Right lobe of liver (tissue), 6 donors: Measurements from ENCODE around the gene CIDEA. TPM values are rescaled to one million over a fixed set of nuclear protein-coding genes. Genes with fewer than 3 reads are reported as not detected.

ENCODE experiments used
- ATAC-seq, 4 donors: fragments of 200-7000 bp; cut with Tn5 transposase; one replicate each; pipeline ENCODE4 v1.9.1; 2020; ENCODE audit warnings: mild to moderate bottlenecking in 4 of 4, moderate library complexity in 4 of 4
- DNase-seq, 3 donors: peaks; one replicate each; pipeline ENCODE4 v3.0.0-alpha.2; 2020
- H3K27ac ChIP-seq, 3 donors: fragments of 200-600 bp; one replicate each; pipeline ENCODE4 v1.8.0; 2022
- H3K27me3 ChIP-seq, 2 donors: fragments of 200-600 bp; one replicate each; pipeline ENCODE4 v1.8.0; 2022
- H3K36me3 ChIP-seq, 4 donors: fragments of 200-600 bp; sonication (generic) in 1 of 4; one replicate each; pipeline versions ENCODE4 v1.5.1 to v1.8.0; 2017 to 2022; ENCODE audit warnings: control low read depth in 1 of 4
- H3K4me1 ChIP-seq, 4 donors: fragments of 200-600 bp; sonication (generic) in 1 of 4; one replicate each; pipeline versions ENCODE4 v1.5.1 to v1.8.0; 2017 to 2022; ENCODE audit warnings: control low read depth in 1 of 4
- H3K4me3 ChIP-seq, 3 donors: fragments of 200-600 bp; one replicate each; pipeline ENCODE4 v1.8.0; 2022
- H3K9me3 ChIP-seq, 4 donors: fragments of 200-600 bp; sonication (generic) in 1 of 4; one replicate each; pipeline versions ENCODE4 v1.5.1 to v1.8.0; 2017 to 2022; ENCODE audit warnings: control low read depth in 1 of 4
- CTCF ChIP-seq, 4 donors: fragments of 200-600 bp in 3 of 4; fragments of 450-650 bp in 1 of 4; IDR thresholded peaks; one replicate each; pipeline versions ENCODE4 v1.5.1 to v1.8.0; 2016 to 2022; ENCODE audit warnings: antibody characterized with exemption in 4 of 4, mild to moderate bottlenecking in 2 of 4
- POLR2A ChIP-seq: fragments of 450-650 bp; IDR thresholded peaks from one replicate; pipeline ENCODE4 v1.6.1; 2017; ENCODE audit warnings: antibody characterized with exemption, mild to moderate bottlenecking
- WGBS: methylation state at CpG from one replicate; pipeline ENCODE4 v1.1.6; 2018; ENCODE audit warnings: low coverage, low lambda C conversion rate; ENCODE audit not compliant: insufficient coverage; ENCODE audit errors: missing lambda C conversion rate; 5-methylcytosine and 5-hydroxymethylcytosine counted together
- intact Hi-C, 2 donors: fragments of 100-400 bp; cut with DNase I; formaldehyde crosslinking; loops; one replicate each; pipeline versions ENCODE4 v1.11.2 to v1.14.1; 2022
- total RNA-seq, 6 experiments: library from RNA; depleted of rRNA in 2 of 6; stranded (reverse); fragments of >200 nt in 2 of 6; fragmentation: NEBNext Ultra II Directional in 3 of 6; extraction: Animal tissue kit (Norgen Biotek cat#: 25700) in 3 of 6; gene quantifications; one replicate each; pipeline versions ENCODE4 v1.1.0 to v1.2.4, GENCODE V29; 2016 to 2023
- donor health status: DM: no; HTN: yes; CAD: no.
- donor health status: DM: no; HTN: no; CAD: no.
- donor health status: DM: no; HTN: no; CAD: no.
- donor health status: DM: no; HTN: yes; CAD: no.
- donor health status: DM: no; HTN: yes; CAD: no.

The CIDEA gene
- total RNA-seq, 6 experiments from 2014 or later = not detected

GRCh38 chr18:12234451-12235190 lies 19.5 kb upstream of the CIDEA start:
- no peaks in the 10 kb centered on the region for H3K36me3 ChIP-seq
- no peak for TF ChIP-seq CTCF (IDR thresholded peaks at IDR 0.05)
- TF ChIP-seq POLR2A = no peak
- no peaks in the 10 kb centered on the region for H3K27me3 ChIP-seq
- intact Hi-C loops = no loop called here
- DNase-seq = no peak
- WGBS = 76% methylated on average over 6 of the region's 19 CpGs
- ATAC-seq = no peak
- no peak overlapping the region for H3K27ac ChIP-seq
- H3K4me3 ChIP-seq = no peak overlapping the region
- no peaks in the 10 kb centered on the region for H3K9me3 ChIP-seq
- H3K4me1 ChIP-seq = no peaks in the 10 kb centered on the region

- no peaks in the 10 kb centered on the region for H3K9me3 ChIP-seq
- no peak for TF ChIP-seq CTCF (IDR thresholded peaks at IDR 0.05)
- H3K36me3 ChIP-seq = no peaks in the 10 kb centered on the region
- ATAC-seq (no peak), DNase-seq (no peak)
- intact Hi-C loops = no loop called here
- no CpG with 5 or more reads among the region's 16 CpGs for WGBS
- no peaks in the 10 kb centered on the region for H3K4me1 ChIP-seq
- H3K27ac ChIP-seq = no peak overlapping the region
- no peaks in the 10 kb centered on the region for H3K27me3 ChIP-seq
- H3K4me3 ChIP-seq = no peak overlapping the region
Measured at GRCh38 chr18:12236141-12236540, 18.0 kb upstream of the CIDEA start.

- TF ChIP-seq POLR2A = no peak
- TF ChIP-seq CTCF (IDR thresholded peaks at IDR 0.05) = peak; percentile 90 to 94 (median 92)
- Histone ChIP-seq H3K4me1 (no peaks in the 10 kb centered on the region), H3K27ac (no peak overlapping the region), H3K36me3 (no peaks in the 10 kb centered on the region), H3K9me3 (no peaks in the 10 kb centered on the region), H3K27me3 (no peaks in the 10 kb centered on the region), H3K4me3 (no peak overlapping the region)
- intact Hi-C loops = no loop called here
- 29% methylated on average over 12 of the region's 33 CpGs for WGBS
- DNase-seq (peak; percentile 78 to 81 (median 79)), ATAC-seq (peak; percentile 97 to 100 (median 98))
Measured at GRCh38 chr18:12236934-12237832, 17.0 kb upstream of the CIDEA start.

GRCh38 chr18:12238826-12239225 lies 15.3 kb upstream of the CIDEA start:
- TF ChIP-seq POLR2A (no peak), CTCF (IDR thresholded peaks at IDR 0.05) (no peak)
- H3K27me3 ChIP-seq = no peaks in the 10 kb centered on the region
- no peak overlapping the region for H3K4me3 ChIP-seq
- intact Hi-C loops = no loop called here
- H3K36me3 ChIP-seq = no peaks in the 10 kb centered on the region
- no peaks in the 10 kb centered on the region for H3K9me3 ChIP-seq
- DNase-seq (no peak), ATAC-seq (peak in 1 of 4 donors; percentile 18)
- H3K27ac ChIP-seq = no peak overlapping the region
- 12% methylated on average over 3 of the region's 3 CpGs for WGBS
- no peaks in the 10 kb centered on the region for H3K4me1 ChIP-seq
